ENCODE results near the gene DMD.

The DMD gene

DNA sequence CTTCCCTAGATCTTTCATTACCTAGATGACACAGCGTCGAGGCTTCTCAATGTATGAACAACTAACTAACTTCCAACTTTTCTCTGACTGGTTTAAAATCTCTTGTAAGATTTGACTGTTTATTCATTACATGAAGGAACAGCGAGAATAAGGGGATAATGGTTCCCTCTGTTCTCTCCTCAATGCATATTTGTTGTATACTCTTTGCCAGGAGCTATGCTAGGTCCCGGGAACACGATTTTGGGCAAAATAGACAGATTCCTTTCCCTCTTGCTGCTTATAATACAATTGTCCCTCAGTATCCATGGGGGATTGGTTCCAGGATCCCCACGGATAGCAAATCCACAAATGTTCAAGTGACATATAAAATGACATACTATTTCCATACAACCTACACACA is 1020.0 kb downstream of the DMD start:
- no peak overlapping the region for H3K4me3 ChIP-seq (ENCODE audit: low read depth, low read length)
- TF ChIP-seq, protein P1, sequence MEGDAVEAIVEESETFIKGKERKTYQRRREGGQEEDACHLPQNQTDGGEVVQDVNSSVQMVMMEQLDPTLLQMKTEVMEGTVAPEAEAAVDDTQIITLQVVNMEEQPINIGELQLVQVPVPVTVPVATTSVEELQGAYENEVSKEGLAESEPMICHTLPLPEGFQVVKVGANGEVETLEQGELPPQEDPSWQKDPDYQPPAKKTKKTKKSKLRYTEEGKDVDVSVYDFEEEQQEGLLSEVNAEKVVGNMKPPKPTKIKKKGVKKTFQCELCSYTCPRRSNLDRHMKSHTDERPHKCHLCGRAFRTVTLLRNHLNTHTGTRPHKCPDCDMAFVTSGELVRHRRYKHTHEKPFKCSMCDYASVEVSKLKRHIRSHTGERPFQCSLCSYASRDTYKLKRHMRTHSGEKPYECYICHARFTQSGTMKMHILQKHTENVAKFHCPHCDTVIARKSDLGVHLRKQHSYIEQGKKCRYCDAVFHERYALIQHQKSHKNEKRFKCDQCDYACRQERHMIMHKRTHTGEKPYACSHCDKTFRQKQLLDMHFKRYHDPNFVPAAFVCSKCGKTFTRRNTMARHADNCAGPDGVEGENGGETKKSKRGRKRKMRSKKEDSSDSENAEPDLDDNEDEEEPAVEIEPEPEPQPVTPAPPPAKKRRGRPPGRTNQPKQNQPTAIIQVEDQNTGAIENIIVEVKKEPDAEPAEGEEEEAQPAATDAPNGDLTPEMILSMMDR (IDR thresholded peaks at IDR 0.05; ENCODE audit: low read depth, low read length) = no peak
- DNase-seq (ENCODE audit: low read depth, low spot score) = no peak
- in situ Hi-C loops (cut with HindIII; ENCODE audit: low sequenced_read_pairs) = no loop called here

DNA sequence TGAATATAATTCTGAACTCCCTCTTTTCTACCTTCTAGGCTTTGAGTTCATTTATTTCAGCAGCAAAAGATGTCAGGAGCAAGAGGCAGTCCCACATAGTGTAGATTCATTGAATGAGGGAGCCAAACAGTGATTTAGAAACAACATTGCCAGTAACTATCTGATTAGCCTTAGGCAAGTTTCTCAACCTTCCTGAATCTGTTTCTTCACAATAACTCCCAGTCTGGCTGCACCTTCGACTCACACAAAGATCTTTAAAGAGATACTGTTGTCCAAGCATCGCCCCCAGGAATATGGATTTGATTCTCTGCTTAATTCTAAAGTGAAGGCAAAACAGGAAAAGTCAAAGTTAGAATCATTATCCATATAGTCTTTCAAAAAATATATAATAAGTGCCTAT is 1026.2 kb downstream of the DMD start:
- H3K4me3 ChIP-seq (ENCODE audit: low read depth, low read length) = no peak overlapping the region
- in situ Hi-C loops (cut with HindIII; ENCODE audit: low sequenced_read_pairs) = no loop called here
- no peak for DNase-seq (ENCODE audit: low read depth, low spot score)
- TF ChIP-seq, protein P1 (IDR thresholded peaks at IDR 0.05; ENCODE audit: low read depth, low read length) = no peak

DNA sequence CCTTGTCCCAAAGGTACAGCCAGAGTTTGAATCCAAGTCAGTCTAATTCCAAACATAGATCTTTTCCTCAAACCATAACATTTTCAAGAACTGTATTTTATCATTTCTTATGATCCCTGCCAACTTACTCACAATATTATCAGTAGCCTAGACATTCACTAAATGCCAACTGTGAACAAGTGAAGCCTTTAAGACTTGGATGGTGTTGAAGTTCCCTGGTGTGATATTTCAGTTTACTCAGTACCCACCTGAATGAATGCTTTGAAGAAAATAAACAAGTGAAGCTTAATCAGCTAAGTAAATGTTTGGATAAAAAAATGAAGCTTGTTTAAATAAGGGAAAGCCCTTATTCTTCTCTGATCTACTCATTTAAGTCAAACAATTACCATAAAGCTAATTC is 1028.3 kb downstream of the DMD start:
- H3K4me3 ChIP-seq (ENCODE audit: low read depth, low read length) = no peak overlapping the region
- TF ChIP-seq, protein P1 (IDR thresholded peaks at IDR 0.05; ENCODE audit: low read depth, low read length) = no peak
- in situ Hi-C loops (cut with HindIII; ENCODE audit: low sequenced_read_pairs) = no loop called here
- DNase-seq (ENCODE audit: low read depth, low spot score) = no peak

DNA sequence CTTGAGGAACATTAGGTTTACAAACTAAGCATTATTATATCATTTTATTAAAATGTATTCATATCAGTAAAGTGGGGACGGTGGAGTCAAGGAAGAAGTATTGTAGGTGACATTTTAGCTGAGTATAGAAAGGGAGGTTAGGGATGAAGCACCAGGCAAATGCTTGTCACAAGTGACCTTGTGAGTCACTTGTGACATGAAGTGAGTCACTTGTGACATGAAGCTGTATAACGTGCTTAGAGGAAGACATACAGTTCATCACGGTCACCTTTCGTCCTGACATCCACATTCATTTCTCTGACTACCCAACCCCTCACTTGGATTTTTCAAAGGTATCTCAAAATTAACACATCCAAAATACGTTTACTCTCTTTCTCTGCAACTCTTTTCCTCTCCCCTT is 1034.8 kb downstream of the DMD start:
- in situ Hi-C loops (cut with HindIII; ENCODE audit: low sequenced_read_pairs) = no loop called here
- TF ChIP-seq, protein P1 (IDR thresholded peaks at IDR 0.05; ENCODE audit: low read depth, low read length) = no peak
- no peak for DNase-seq (ENCODE audit: low read depth, low spot score)
- H3K4me3 ChIP-seq (ENCODE audit: low read depth, low read length) = no peak overlapping the region

DNA sequence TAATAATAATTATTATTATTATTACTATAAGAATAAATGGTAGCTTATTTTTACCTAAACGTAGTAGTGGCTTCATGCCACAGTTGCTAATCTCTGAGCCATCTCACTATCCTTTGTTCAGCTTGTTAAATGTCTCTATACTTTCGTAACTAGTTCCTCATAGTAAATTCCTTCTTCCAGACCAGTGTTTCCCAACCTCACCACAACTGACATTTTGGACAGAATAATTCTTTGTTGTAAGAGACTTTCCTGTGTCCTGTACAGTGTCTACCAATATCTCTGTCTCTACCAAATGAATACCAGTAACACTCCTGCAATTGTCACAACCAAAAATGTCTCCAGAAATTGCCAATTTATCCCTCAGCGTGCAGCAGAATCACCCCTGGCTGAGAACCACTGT is 1040.9 kb downstream of the DMD start:
- in situ Hi-C loops (cut with HindIII; ENCODE audit: low sequenced_read_pairs) = no loop called here
- H3K4me3 ChIP-seq (ENCODE audit: low read depth, low read length) = no peak overlapping the region

DNA sequence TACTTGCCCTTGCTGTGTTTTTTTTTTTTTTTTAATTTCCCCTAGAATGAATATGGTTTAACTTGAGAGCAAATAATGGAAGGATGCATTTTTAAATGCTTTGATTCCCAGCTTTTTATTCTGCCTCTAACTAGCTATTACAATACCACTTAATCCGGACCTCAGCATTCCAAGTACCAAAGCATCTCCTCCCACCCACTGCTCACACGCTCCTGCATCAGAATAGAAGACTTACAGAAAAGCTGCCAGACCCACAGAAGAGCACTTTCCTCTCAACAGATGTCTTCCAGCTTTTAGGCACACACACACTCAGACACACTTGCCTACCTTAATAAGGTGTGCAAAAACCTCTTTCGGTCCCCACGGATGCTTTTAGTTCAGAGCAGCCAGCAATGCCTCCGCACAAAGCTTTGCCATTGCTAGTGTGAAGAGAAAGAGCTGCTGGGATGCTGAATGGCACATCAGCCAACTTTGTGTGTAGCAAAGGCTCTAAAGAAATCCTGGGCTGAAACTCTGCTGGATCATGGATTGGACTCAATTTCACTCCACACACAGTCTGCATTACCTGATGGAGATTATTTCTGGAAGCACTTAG is 1056.2 kb downstream of the DMD start:
- in situ Hi-C loops (cut with HindIII; ENCODE audit: low sequenced_read_pairs) = no loop called here
- TF ChIP-seq, protein P1 (IDR thresholded peaks at IDR 0.05; ENCODE audit: low read depth, low read length) = no peak
- DNase-seq (ENCODE audit: low read depth, low spot score) = no peak
- H3K4me3 ChIP-seq (ENCODE audit: low read depth, low read length) = no peak overlapping the region

More for the DNA sequence above, 1040.9 kb downstream of the DMD start:
- TF ChIP-seq, protein P1 (IDR thresholded peaks at IDR 0.05; ENCODE audit: low read depth, low read length) = no peak
- DNase-seq (ENCODE audit: low read depth, low spot score) = no peak

DNA sequence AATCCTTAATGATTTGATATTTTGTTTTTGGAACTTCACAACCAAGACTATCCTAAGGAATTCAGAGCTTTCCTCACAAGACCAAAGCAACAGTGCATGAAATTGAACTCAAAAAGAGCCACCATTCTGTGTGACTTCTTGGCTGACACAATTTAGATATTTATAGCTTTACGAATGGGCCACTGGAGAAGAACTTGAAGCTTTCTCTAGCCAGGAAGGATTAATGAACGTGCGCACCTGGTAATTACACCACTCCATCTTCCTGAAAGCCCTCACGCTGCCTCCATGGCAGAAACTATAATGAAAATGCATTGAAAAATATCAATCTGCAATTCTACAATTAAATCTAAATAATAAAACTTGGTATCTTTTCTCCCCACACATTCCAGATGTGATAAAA is 1057.8 kb downstream of the DMD start:
- TF ChIP-seq, protein P1 (IDR thresholded peaks at IDR 0.05; ENCODE audit: low read depth, low read length) = no peak

More for the DNA sequence above, 1057.8 kb downstream of the DMD start:
- H3K4me3 ChIP-seq (ENCODE audit: low read depth, low read length) = no peak overlapping the region
- in situ Hi-C loops (cut with HindIII; ENCODE audit: low sequenced_read_pairs) = no loop called here
- DNase-seq (ENCODE audit: low read depth, low spot score) = no peak

Data from astrocyte of the spinal cord (primary cell).